HUDEP-2 (cell line): Measurements from ENCODE around the gene PNMA6E.

Source experiments
- DNase-seq, 76 experiments: peaks; one replicate each; lab custom pipeline; 2025; ENCODE audit not compliant: unreplicated experiment in 76 of 76; lab: John Stamatoyannopoulos, UW

Gene PNMA6E

GRCh38 chrX:153365670-153366069 is 35.5 kb downstream of the PNMA6E start:
- no peak for DNase-seq

DNA sequence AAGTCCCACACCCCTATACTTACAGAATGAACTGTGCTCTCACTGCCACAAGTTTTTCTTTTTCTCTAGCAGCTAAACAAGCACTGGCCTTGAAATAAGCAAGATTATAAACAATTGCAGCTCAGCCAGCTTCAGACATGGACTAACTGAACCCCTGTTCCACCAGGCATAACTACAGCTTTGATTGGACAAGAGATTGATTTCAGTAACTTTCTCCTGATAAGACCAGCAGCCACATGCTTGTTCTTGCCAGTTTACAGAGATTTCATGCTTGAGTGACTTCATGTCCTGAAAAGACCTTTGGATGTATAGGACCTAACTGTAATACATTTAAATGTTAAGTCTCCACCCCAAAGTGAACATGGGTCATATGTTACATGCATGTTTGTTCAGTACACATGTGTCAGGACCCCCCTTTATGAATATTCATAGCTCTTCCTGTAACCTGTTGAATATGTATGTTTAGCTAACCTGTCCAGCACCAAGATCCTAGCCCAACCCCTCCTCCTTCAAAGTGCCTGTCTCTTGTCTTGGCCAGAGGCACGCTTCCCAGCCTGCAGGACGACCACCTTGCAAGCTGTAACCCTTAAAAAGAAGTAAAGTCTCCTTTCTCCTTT is 39.3 kb downstream of the PNMA6E start:
- DNase-seq, result no peak

GRCh38 chrX:153357877-153358276 is 43.3 kb downstream of the PNMA6E start:
- DNase-seq, result no peak

GRCh38 chrX:153353416-153353815 is 47.7 kb downstream of the PNMA6E start:
- no peak for DNase-seq

GRCh38 chrX:153352858-153353257 is 48.3 kb downstream of the PNMA6E start:
- DNase-seq, result no peak

DNA sequence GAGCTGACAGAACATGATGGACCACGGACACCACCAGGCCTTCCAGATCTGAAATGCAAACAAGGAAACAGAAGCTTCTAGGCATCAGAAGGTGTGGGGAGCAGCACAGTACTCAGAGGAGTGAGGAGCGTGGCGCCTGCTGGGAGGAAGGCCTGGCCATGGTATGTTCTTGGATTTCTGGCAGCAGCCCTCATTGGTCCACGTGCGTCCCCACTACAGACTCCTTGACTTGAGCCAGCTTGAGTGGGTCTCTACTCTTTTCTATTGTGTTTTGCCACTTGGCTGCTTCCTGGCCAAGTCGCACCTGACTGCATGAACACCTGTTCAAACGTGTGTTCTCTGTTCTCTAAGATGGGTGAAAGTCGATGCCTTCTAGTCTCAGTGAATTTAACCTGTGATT is 49.2 kb downstream of the PNMA6E start:
- DNase-seq, result no peak

DNA sequence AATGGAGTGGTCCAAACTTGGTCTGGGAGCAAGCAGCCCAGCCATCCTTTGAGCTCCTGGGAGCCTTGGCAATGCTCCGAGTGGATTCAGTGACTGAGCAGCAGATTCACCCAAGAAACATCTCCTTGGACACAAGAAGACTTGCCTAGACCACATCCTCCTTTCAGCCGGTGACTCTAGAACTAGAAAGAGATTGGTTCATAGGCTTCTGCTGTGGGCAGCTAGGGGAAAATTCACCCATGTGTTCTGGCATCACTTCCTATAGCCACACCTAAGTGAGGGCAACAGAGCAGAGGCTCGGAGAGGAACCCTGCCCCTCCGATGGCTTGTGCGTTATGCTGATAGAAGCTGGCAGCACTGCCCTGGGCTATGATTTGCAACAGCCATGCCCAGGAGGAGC is 51.2 kb downstream of the PNMA6E start:
- DNase-seq, result no peak

DNA sequence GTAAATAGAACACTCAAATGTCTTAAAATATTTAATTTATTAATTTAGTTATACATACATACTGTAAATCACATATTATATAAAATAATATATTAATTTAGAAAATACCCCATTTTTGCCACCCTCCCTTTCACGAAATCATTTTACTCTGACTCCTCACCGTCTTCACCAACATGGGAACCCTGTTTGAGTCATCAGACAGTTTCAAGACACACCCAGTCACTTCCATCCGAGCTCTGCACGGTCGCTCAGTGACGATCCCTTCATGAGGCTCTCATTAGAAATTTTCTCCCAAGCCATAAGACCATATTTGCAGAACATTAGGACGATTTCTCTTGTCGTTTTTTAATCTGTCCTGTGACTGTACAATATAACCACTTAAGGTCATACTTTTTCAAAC is 52.7 kb downstream of the PNMA6E start:
- no peak for DNase-seq

DNA sequence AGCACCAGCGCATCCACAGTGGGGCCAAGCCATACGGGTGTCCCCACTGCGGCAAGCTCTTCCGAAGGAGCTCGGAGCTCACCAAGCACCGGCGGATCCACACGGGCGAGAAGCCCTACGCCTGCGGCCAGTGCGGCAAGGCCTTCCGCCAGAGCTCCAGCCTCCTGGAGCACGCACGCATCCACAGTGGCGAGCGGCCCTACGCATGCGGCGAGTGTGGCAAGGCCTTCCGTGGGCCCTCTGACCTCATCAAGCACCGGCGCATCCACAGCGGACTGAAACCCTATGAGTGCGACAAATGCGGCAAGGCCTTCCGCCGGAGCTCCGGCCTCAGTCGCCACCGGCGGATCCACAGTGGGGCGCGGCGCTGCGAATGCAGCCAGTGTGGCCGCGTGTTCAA is 53.6 kb downstream of the PNMA6E start:
- no peak for DNase-seq
